Measurements from ENCODE around the gene IQGAP2. TPM values are rescaled to one million over a fixed set of nuclear protein-coding genes. Genes with fewer than 3 reads are reported as not detected.

Gene IQGAP2
- total and polyA plus RNA-seq, 9 of the 15 experiments (the other 6 are each of a cell fraction or from before 2014, with no cell fraction given): 8.7 to 23.2 (median 17.4) TPM

GRCh38 chr5:76610196-76610595, 207.1 kb downstream of the IQGAP2 start:
- ATAC-seq: no peak
- H4K20me1 ChIP-seq (replicated peaks; ENCODE audit: control insufficient read depth, insufficient read depth, low read length): no peaks in the 10 kb centered on the region
- H2AFZ ChIP-seq (ENCODE audit: low read depth, low read length): no peak overlapping the region
- DNase-seq (ENCODE audit: extremely low read depth in 1 of 4, low spot score in 3 of 4): no peak
- in situ Hi-C loops (cut with MboI) (no loop called here), intact Hi-C loops (cut with micrococcal nuclease) (no loop called here)
- ChIA-PET POLR2A (no interaction called here), CTCF (ENCODE audit: low intra/inter-chr PET ratio) (no interaction called here)
- no peaks in the 10 kb centered on the region for H3K36me3 ChIP-seq (ENCODE audit: control insufficient read depth, insufficient read depth, low read length)
- no peak overlapping the region for H3K4me3 ChIP-seq
- peaks cover 0 to 2% of the 10 kb centered on the region in 2 experiments; a peak in 1 of 5 replicates for H3K4me1 ChIP-seq (replicated peaks in 1 of 2; ENCODE audit: control insufficient read depth in 2 of 2, insufficient read depth in 2 of 2, low read length in 2 of 2)
- FAIRE-seq: no peak
- no peaks in the 10 kb centered on the region for H3K9me3 ChIP-seq (replicated peaks; ENCODE audit: control insufficient read depth, insufficient read depth, low read depth, low read length)
- H3K27ac ChIP-seq (ENCODE audit: extremely low read depth, low read depth, low read length): no peak overlapping the region
- TF ChIP-seq ATF4 (CRISPR knock-in tag; IDR thresholded peaks at IDR 0.05): no peak
- TF ChIP-seq NFIC (IDR thresholded peaks at IDR 0.05): peak; percentile 47
- H3K9ac ChIP-seq (ENCODE audit: insufficient read depth in 1 of 2, low read depth in 2 of 2, low read length in 2 of 2): no peak overlapping the region
- no peak overlapping the region for H3K4me2 ChIP-seq (ENCODE audit: insufficient read depth, low read length)
- 86% methylated on average over 1 of the region's 1 CpG for WGBS (ENCODE audit: insufficient coverage, low coverage, missing lambda C conversion rate)
- no peaks in the 10 kb centered on the region for H3K79me2 ChIP-seq (ENCODE audit: control insufficient read depth, insufficient read depth, low read length)
- no peaks in the 10 kb centered on the region for H3K27me3 ChIP-seq (ENCODE audit: control insufficient read depth in 2 of 2, insufficient read depth in 2 of 2, low read length in 2 of 2)
- BruUV-seq (replicated peaks): no TSS peak
- H3K9me1 ChIP-seq (ENCODE audit: control insufficient read depth, insufficient read depth, low read length): no peaks in the 10 kb centered on the region

- no peak for TF ChIP-seq KLF10 (CRISPR knock-in tag; IDR thresholded peaks at IDR 0.05)
- TF ChIP-seq SP1 (CRISPR knock-in tag; IDR thresholded peaks at IDR 0.05): no peak
- no peak for TF ChIP-seq CREB1 (IDR thresholded peaks at IDR 0.05)
- no peak for TF ChIP-seq CREB1 (CRISPR knock-in tag; IDR thresholded peaks at IDR 0.05)
- TF ChIP-seq MECOM (CRISPR knock-in tag; IDR thresholded peaks at IDR 0.05): no peak
- no peak overlapping the region for H3K27ac ChIP-seq (ENCODE audit: extremely low read depth, low read depth, low read length)
- CTCF ChIA-PET (ENCODE audit: low intra/inter-chr PET ratio): no interaction called here
- H3K9me1 ChIP-seq (ENCODE audit: control insufficient read depth, insufficient read depth, low read length): no peaks in the 10 kb centered on the region
- no peaks in the 10 kb centered on the region for H4K20me1 ChIP-seq (replicated peaks; ENCODE audit: control insufficient read depth, insufficient read depth, low read length)
- no peaks in the 10 kb centered on the region for H3K27me3 ChIP-seq (ENCODE audit: control insufficient read depth in 2 of 2, insufficient read depth in 2 of 2, low read length in 2 of 2)
- no peaks in the 10 kb centered on the region for H3K79me2 ChIP-seq (ENCODE audit: control insufficient read depth, insufficient read depth, low read length)
- H3K9me3 ChIP-seq (replicated peaks; ENCODE audit: control insufficient read depth, insufficient read depth, low read depth, low read length): no peaks in the 10 kb centered on the region
- H3K9ac ChIP-seq (ENCODE audit: insufficient read depth in 1 of 2, low read depth in 2 of 2, low read length in 2 of 2): no peak overlapping the region
- no TSS peak for BruUV-seq (replicated peaks)
- DNase-seq (ENCODE audit: extremely low read depth in 1 of 4, low spot score in 3 of 4) (no peak), ATAC-seq (no peak), FAIRE-seq (no peak)
- intact Hi-C loops (cut with micrococcal nuclease): no loop called here
- H2AFZ ChIP-seq (ENCODE audit: low read depth, low read length): no peak overlapping the region
- 43% methylated on average over 5 of the region's 5 CpGs for WGBS (ENCODE audit: insufficient coverage, low coverage, missing lambda C conversion rate)
- H3K4me1 ChIP-seq (replicated peaks in 1 of 2; ENCODE audit: control insufficient read depth in 2 of 2, insufficient read depth in 2 of 2, low read length in 2 of 2): peaks cover 0 to 2% of the 10 kb centered on the region in 2 experiments; a peak in 1 of 5 replicates
- H3K36me3 ChIP-seq (ENCODE audit: control insufficient read depth, insufficient read depth, low read length): no peaks in the 10 kb centered on the region
- in situ Hi-C loops (cut with MboI): no loop called here
- POLR2A ChIA-PET: no interaction called here
- no peak overlapping the region for H3K4me2 ChIP-seq (ENCODE audit: insufficient read depth, low read length)
- no peak overlapping the region for H3K4me3 ChIP-seq
Measured at GRCh38 chr5:76612942-76613341, 209.9 kb downstream of the IQGAP2 start.
